22Rv1 (cell line): ENCODE results near the gene IPO11.

Experiments
- CTCF ChIP-seq: fragments of 450-650 bp; IDR thresholded peaks from 2 replicates; pipeline ENCODE4 v1.5.1; 2017; ENCODE audit warnings: mild to moderate bottlenecking
- ZFX ChIP-seq: fragments of 450-650 bp; IDR thresholded peaks from 2 replicates; pipeline ENCODE4 v1.6.1; 2017; ENCODE audit warnings: antibody characterized with exemption, borderline replicate concordance

- no peak for TF ChIP-seq CTCF
- no peak for TF ChIP-seq ZFX
These were observed 53.7 kb downstream of the IPO11 start for GRCh38 chr5:62465985-62466925.
